ENCODE measurements around the gene NAT14.

Gene NAT14

GRCh38 chr19:55504981-55505380, 20.0 kb downstream of the NAT14 start:
- no peak for DNase-seq (ENCODE audit: insufficient read length, low spot score)
- no peak for TF ChIP-seq CTCF (IDR thresholded peaks at IDR 0.05; ENCODE audit: insufficient read depth, missing control alignments)
- FAIRE-seq = no peak

GRCh38 chr19:55508120-55508519, 23.1 kb downstream of the NAT14 start:
- DNase-seq (ENCODE audit: insufficient read length, low spot score) = no peak
- no peak for TF ChIP-seq CTCF (IDR thresholded peaks at IDR 0.05; ENCODE audit: insufficient read depth, missing control alignments)
- no peak for FAIRE-seq

GRCh38 chr19:55516878-55517620, 32.1 kb downstream of the NAT14 start:
- no peak for FAIRE-seq
- DNase-seq (ENCODE audit: insufficient read length, low spot score) = peak; percentile 100
- peak; percentile 86 for TF ChIP-seq CTCF (IDR thresholded peaks at IDR 0.05; ENCODE audit: insufficient read depth, missing control alignments)

- FAIRE-seq (no peak), DNase-seq (ENCODE audit: insufficient read length, low spot score) (no peak)
- no peak for TF ChIP-seq CTCF (IDR thresholded peaks at IDR 0.05; ENCODE audit: insufficient read depth, missing control alignments)
Observed at GRCh38 chr19:55519451-55520311, 34.7 kb downstream of the NAT14 start.

GRCh38 chr19:55520691-55521292, 35.8 kb downstream of the NAT14 start:
- DNase-seq (ENCODE audit: insufficient read length, low spot score) (no peak), FAIRE-seq (no peak)
- no peak for TF ChIP-seq CTCF (IDR thresholded peaks at IDR 0.05; ENCODE audit: insufficient read depth, missing control alignments)

GRCh38 chr19:55525289-55526101, 40.5 kb downstream of the NAT14 start:
- DNase-seq (ENCODE audit: insufficient read length, low spot score) (no peak), FAIRE-seq (no peak)
- TF ChIP-seq CTCF (IDR thresholded peaks at IDR 0.05; ENCODE audit: insufficient read depth, missing control alignments) = no peak
